Suprapubic skin (tissue), 4 donors: ENCODE results near the gene ZNF285. TPM values are rescaled to one million over a fixed set of nuclear protein-coding genes. Genes with fewer than 3 reads are reported as not detected.
"Not testable (repeated sequence)": the region's sequence is repeated elsewhere in the genome, so short reads cannot be mapped to it uniquely, and the experiment has no call there.

Source experiments
- DNase-seq, 2 donors: peaks; one replicate each; pipeline ENCODE4 v3.0.0-alpha.2; 2019; ENCODE audit warnings: low spot score in 2 of 2
- H3K27ac ChIP-seq: fragments of 200-600 bp; sonication (generic); one replicate; pipeline ENCODE4 v1.5.1; 2019
- H3K27me3 ChIP-seq: fragments of 200-600 bp; sonication (generic); one replicate; pipeline ENCODE4 v1.5.1; 2019
- H3K36me3 ChIP-seq: fragments of 200-600 bp; sonication (generic); one replicate; pipeline ENCODE4 v1.5.1; 2019
- H3K4me1 ChIP-seq: fragments of 200-600 bp; sonication (generic); one replicate; pipeline ENCODE4 v1.5.1; 2019
- H3K4me3 ChIP-seq: fragments of 200-600 bp; sonication (generic); one replicate; pipeline ENCODE4 v1.5.1; 2019; ENCODE audit warnings: mild to moderate bottlenecking
- H3K9me3 ChIP-seq: fragments of 200-600 bp; sonication (generic); one replicate; pipeline ENCODE4 v1.5.1; 2019
- EP300 ChIP-seq: sonication (generic); formaldehyde crosslinking; IDR thresholded peaks from one replicate; pipeline ENCODE4 v1.6.1; 2017; ENCODE audit warnings: antibody characterized with exemption
- POLR2A ChIP-seq, 2 donors: fragments of 450-650 bp; IDR thresholded peaks; one replicate each; pipeline ENCODE4 v1.6.1; 2017; ENCODE audit warnings: antibody characterized with exemption in 2 of 2, mild to moderate bottlenecking in 2 of 2, moderate library complexity in 2 of 2
- POLR2AphosphoS5 ChIP-seq, 3 donors: sonication (generic); formaldehyde crosslinking; IDR thresholded peaks; one replicate each; pipeline ENCODE4 v1.6.1; 2017; ENCODE audit warnings: antibody characterized with exemption in 3 of 3
- WGBS: methylation state at CpG from one replicate; pipeline ENCODE4 v1.1.5; 2018; 5-methylcytosine and 5-hydroxymethylcytosine counted together
- total RNA-seq, 4 donors: library from RNA; depleted of rRNA; stranded (reverse); fragments of >200 nt; gene quantifications; one replicate each; pipeline ENCODE4 v1.1.0, GENCODE V29; 2016
- TF ChIP-seq, protein P1 (sequence below), 2 donors: fragments of 200-600 bp in 1 of 2; fragments of 450-650 bp in 1 of 2; sonication (generic) in 1 of 2; IDR thresholded peaks; one replicate each; pipeline ENCODE4 v1.5.1; 2016 to 2019; ENCODE audit warnings: antibody characterized with exemption in 2 of 2, mild to moderate bottlenecking in 1 of 2, moderate library complexity in 1 of 2

Gene ZNF285
- total RNA-seq, 4 donors from 2014 or later, result 0.21 to 2.8 (median 0.68) TPM

DNA sequence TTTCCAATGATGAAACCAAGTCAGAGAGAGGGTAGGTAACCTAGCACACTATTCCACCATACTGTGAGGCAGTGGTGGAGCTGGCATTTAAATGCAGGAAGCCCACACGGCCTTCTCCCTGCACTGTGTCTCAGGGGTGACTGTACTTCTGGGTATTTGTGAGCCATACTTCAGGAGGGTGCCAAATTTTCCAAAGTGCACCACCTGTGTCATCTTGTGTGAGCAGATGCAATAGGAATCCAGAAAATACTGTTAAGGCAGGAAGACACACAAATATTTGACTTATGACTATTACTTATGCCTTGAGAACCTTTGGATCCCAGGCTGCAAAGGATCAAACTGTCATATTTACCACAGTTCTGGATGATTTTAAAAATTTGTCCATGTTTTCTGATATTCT, 29.5 kb upstream of the ZNF285 start:
- WGBS, result 53% methylated on average over 1 of the region's 1 CpG
- DNase-seq, result no peak
- Histone ChIP-seq H3K36me3 (peaks cover 11% of the 10 kb centered on the region), H3K4me1 (no peaks in the 10 kb centered on the region), H3K9me3 (peaks cover 44% of the 10 kb centered on the region), H3K27ac (no peak overlapping the region), H3K27me3 (no peaks in the 10 kb centered on the region), H3K4me3 (no peak overlapping the region)
- TF ChIP-seq POLR2AphosphoS5 (IDR thresholded peaks at IDR 0.05), result no peak
- TF ChIP-seq, protein P1, sequence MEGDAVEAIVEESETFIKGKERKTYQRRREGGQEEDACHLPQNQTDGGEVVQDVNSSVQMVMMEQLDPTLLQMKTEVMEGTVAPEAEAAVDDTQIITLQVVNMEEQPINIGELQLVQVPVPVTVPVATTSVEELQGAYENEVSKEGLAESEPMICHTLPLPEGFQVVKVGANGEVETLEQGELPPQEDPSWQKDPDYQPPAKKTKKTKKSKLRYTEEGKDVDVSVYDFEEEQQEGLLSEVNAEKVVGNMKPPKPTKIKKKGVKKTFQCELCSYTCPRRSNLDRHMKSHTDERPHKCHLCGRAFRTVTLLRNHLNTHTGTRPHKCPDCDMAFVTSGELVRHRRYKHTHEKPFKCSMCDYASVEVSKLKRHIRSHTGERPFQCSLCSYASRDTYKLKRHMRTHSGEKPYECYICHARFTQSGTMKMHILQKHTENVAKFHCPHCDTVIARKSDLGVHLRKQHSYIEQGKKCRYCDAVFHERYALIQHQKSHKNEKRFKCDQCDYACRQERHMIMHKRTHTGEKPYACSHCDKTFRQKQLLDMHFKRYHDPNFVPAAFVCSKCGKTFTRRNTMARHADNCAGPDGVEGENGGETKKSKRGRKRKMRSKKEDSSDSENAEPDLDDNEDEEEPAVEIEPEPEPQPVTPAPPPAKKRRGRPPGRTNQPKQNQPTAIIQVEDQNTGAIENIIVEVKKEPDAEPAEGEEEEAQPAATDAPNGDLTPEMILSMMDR (IDR thresholded peaks at IDR 0.05), result no peak
- no peak for TF ChIP-seq EP300
- TF ChIP-seq POLR2A (IDR thresholded peaks at IDR 0.05), result no peak

DNA sequence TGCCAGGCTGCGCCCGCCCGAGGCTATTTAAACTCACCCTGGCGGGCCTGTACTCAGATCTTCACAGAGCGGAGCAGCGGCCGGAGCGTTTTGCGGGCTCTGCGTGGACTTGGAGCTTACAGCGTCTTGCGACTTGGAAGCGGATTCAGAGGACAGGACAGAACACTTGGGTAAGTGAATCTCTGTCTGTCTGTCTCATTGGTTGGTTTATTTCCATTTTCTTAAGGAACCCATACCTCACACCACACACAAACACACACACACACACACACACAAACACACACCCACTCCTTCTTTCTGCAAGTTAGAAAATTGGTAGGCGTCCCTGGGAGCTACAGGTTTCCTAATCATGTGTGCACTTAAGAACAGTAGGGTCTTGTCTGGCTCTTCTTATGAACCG, 14.1 kb upstream of the ZNF285 start:
- 89% methylated on average over 3 of the region's 15 CpGs for WGBS
- not testable (repeated sequence) for H3K4me3 ChIP-seq, H3K36me3 ChIP-seq, H3K27me3 ChIP-seq, DNase-seq, H3K27ac ChIP-seq, H3K4me1 ChIP-seq
- H3K9me3 ChIP-seq, result peaks cover 32% of the 10 kb centered on the region

DNA sequence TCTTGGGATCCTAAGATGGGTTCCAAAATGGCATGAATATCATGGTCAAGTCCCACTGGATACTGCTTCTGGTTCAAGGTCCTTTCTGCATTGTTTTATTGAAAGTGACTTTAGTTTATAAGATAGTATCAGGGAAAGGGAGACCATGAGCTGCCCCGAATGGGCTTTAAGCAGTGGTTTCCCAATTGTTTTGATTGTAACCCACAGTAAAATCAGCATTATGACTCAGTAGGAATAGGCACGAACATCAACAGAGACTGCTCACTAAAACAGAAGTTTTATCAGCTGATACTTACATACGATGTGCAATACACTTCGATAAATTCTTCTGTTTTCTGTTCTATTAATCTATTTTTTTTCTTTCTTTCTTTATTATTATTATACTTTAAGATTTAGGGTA, 12.1 kb downstream of the ZNF285 start:
- H3K4me1 ChIP-seq, DNase-seq, H3K4me3 ChIP-seq, H3K27ac ChIP-seq, H3K27me3 ChIP-seq: not testable (repeated sequence)
- 92% methylated on average over 4 of the region's 4 CpGs for whole genome bisulfite sequencing
- peaks cover 11% of the 10 kb centered on the region for H3K36me3 ChIP-seq
- H3K9me3 ChIP-seq, result peaks cover 21% of the 10 kb centered on the region

- H3K4me3 ChIP-seq, result no peak overlapping the region
- H3K27ac ChIP-seq, result no peak overlapping the region
- H3K27me3 ChIP-seq, result no peaks in the 10 kb centered on the region
- H3K9me3 ChIP-seq, result peaks cover 4% of the 10 kb centered on the region
- WGBS, result 52% methylated on average over 2 of the region's 2 CpGs
- TF ChIP-seq, protein P1 (IDR thresholded peaks at IDR 0.05), result no peak
- no peak for TF ChIP-seq EP300
- TF ChIP-seq POLR2A (IDR thresholded peaks at IDR 0.05), result no peak
- TF ChIP-seq POLR2AphosphoS5 (IDR thresholded peaks at IDR 0.05), result no peak
- no peaks in the 10 kb centered on the region for H3K4me1 ChIP-seq
- no peaks in the 10 kb centered on the region for H3K36me3 ChIP-seq
- no peak for DNase-seq
Observed at GRCh38 chr19:44374789-44375188, 26.6 kb downstream of the ZNF285 start.

DNA sequence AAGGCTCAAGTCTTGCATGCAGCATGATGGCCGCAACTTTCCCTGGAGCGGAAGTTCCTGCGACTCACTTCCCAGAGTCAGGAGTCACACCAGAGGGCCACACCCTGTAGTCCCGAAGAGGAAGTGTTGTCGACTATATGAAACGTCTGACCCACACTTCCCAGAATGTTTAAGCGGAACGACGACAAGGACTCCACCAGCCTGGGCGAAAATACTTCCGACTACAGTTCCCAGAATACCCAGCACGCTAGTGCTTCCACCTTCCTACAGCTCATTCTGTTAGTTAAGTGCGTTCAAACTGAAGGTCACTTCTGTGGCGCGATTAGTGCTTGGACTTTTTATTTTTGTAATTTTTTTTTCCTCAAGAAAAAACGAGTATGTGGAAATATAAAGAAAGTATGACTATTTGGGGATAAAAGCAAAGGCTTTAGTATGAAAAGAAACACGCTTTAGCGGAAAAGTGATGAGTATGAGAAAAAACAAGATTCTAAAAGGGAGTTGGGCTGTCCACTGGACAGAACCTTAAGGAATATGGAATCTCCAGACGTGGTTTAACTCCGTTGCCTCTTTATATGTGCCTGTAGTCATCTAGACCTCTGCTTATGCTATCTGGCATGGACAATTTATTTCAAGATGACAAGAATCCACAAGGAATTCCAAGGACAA, 29.5 kb downstream of the ZNF285 start:
- no peaks in the 10 kb centered on the region for H3K9me3 ChIP-seq
- TF ChIP-seq, protein P1 (IDR thresholded peaks at IDR 0.05), result no peak
- TF ChIP-seq POLR2AphosphoS5 (IDR thresholded peaks at IDR 0.05), result no peak
- no peak for TF ChIP-seq POLR2A (IDR thresholded peaks at IDR 0.05)
- no peak for TF ChIP-seq EP300
- H3K4me1 ChIP-seq, result no peaks in the 10 kb centered on the region
- H3K27me3 ChIP-seq, result no peaks in the 10 kb centered on the region
- H3K36me3 ChIP-seq, result no peaks in the 10 kb centered on the region
- H3K4me3 ChIP-seq, result no peak overlapping the region
- DNase-seq, result no peak
- no peak overlapping the region for H3K27ac ChIP-seq
- 64% methylated on average over 20 of the region's 20 CpGs for WGBS

DNA sequence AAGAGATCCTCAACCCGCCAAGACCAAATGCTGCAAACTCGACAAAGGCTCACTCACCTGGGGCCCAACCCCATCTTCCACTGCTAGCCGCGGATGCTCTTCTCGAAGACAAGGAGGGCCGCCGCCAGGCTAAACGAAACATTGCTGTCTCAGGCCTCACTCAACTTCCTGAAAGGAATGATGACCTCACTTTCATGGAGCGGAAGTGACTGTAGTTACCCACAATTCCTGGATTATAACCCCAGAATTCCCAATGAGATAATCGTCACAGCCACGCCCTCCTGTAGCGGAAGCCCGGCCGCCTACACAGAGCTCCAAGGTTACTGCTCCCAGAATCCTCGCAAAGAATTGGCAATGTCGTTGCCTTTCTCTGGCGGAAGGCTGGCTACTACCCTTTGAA, 34.4 kb downstream of the ZNF285 start:
- no peak for DNase-seq
- WGBS, result 62% methylated on average over 17 of the region's 17 CpGs
- Histone ChIP-seq H3K27me3 (no peaks in the 10 kb centered on the region), H3K9me3 (no peaks in the 10 kb centered on the region), H3K36me3 (no peaks in the 10 kb centered on the region), H3K4me3 (no peak overlapping the region), H3K27ac (no peak overlapping the region), H3K4me1 (no peaks in the 10 kb centered on the region)
- TF ChIP-seq, protein P1 (IDR thresholded peaks at IDR 0.05), result no peak
- TF ChIP-seq POLR2A (IDR thresholded peaks at IDR 0.05) (no peak), POLR2AphosphoS5 (IDR thresholded peaks at IDR 0.05) (no peak), EP300 (no peak)
